HG02973 (cell line): Measurements from ENCODE around the gene ASB7.

Experiments
- ATAC-seq: cut with Tn5 transposase; IDR thresholded peaks from one replicate; pipeline ENCODE4 v1.9.1; 2021; ENCODE audit warnings: moderate library complexity; ENCODE audit not compliant: unreplicated experiment

The ASB7 gene

GRCh38 chr15:100683434-100683833 lies 81.0 kb downstream of the ASB7 start:
- no peak for ATAC-seq

- no peak for ATAC-seq
Measured at GRCh38 chr15:100684591-100684990, 82.2 kb downstream of the ASB7 start.

GRCh38 chr15:100686021-100686724 lies 83.8 kb downstream of the ASB7 start:
- ATAC-seq = no peak

- no peak for ATAC-seq
Measured at GRCh38 chr15:100686725-100687473, 84.5 kb downstream of the ASB7 start.

GRCh38 chr15:100687582-100688141 lies 85.3 kb downstream of the ASB7 start:
- no peak for ATAC-seq

GRCh38 chr15:100688549-100689120 lies 86.2 kb downstream of the ASB7 start:
- ATAC-seq = no peak

GRCh38 chr15:100689131-100689899 lies 86.9 kb downstream of the ASB7 start:
- ATAC-seq = no peak

- ATAC-seq = no peak
Measured at GRCh38 chr15:100690032-100690794, 87.8 kb downstream of the ASB7 start.

- no peak for ATAC-seq
Measured at GRCh38 chr15:100690795-100691158, 88.4 kb downstream of the ASB7 start.

- no peak for ATAC-seq
Measured at GRCh38 chr15:100691321-100691720, 88.9 kb downstream of the ASB7 start.

- ATAC-seq = no peak
Measured at GRCh38 chr15:100692246-100692645, 89.9 kb downstream of the ASB7 start.

- ATAC-seq = no peak
Measured at GRCh38 chr15:100692671-100693070, 90.3 kb downstream of the ASB7 start.

- ATAC-seq = no peak
Measured at GRCh38 chr15:100693451-100693850, 91.1 kb downstream of the ASB7 start.

GRCh38 chr15:100694381-100695021 lies 92.1 kb downstream of the ASB7 start:
- ATAC-seq = no peak

- ATAC-seq = no peak
Measured at GRCh38 chr15:100695048-100695447, 92.7 kb downstream of the ASB7 start.

- no peak for ATAC-seq
Measured at GRCh38 chr15:100696452-100696851, 94.1 kb downstream of the ASB7 start.
